KMS-11 (cell line): ENCODE results near the gene IER3.

Experiments
- H2AFZ ChIP-seq: fragments of 200-600 bp; sonication (generic); 2 replicates; pipeline ENCODE4 v1.6.1; 2016; ENCODE audit warnings: antibody characterized with exemption, mixed run types, low read depth
- H3K27ac ChIP-seq: fragments of 200-600 bp; sonication (generic); 2 replicates; pipeline ENCODE4 v1.6.1; 2016; ENCODE audit warnings: mild to moderate bottlenecking, mixed run types
- H3K27me3 ChIP-seq: fragments of 200-600 bp; sonication (generic); 2 replicates; pipeline ENCODE4 v1.6.1; 2017; ENCODE audit warnings: mild to moderate bottlenecking, low read depth, mixed run types, moderate library complexity; ENCODE audit not compliant: insufficient read depth
- H3K36me3 ChIP-seq: fragments of 200-600 bp; sonication (generic); 2 replicates; pipeline ENCODE4 v1.6.1; 2017; ENCODE audit warnings: mild to moderate bottlenecking, mixed run types; ENCODE audit not compliant: insufficient read depth
- H3K4me1 ChIP-seq: fragments of 200-600 bp; sonication (generic); 2 replicates; pipeline ENCODE4 v1.6.1; 2016; ENCODE audit warnings: mild to moderate bottlenecking, low read depth, mixed run types; ENCODE audit not compliant: poor library complexity, severe bottlenecking
- H3K4me2 ChIP-seq: fragments of 200-600 bp; sonication (generic); 2 replicates; pipeline ENCODE4 v1.7.0; 2016; ENCODE audit warnings: mild to moderate bottlenecking, mixed run types
- H3K4me3 ChIP-seq: fragments of 200-600 bp; sonication (generic); IDR thresholded peaks from 2 replicates; pipeline ENCODE4 v1.6.1; 2017; ENCODE audit warnings: low read depth, low read length, mixed read lengths; ENCODE audit not compliant: insufficient read depth
- H3K79me2 ChIP-seq: fragments of 200-600 bp; sonication (generic); 2 replicates; pipeline ENCODE4 v1.6.1; 2016; ENCODE audit warnings: low read depth, mixed run types; ENCODE audit not compliant: insufficient read depth
- H3K9ac ChIP-seq: fragments of 200-600 bp; sonication (generic); 2 replicates; pipeline ENCODE4 v1.6.1; 2016; ENCODE audit warnings: mild to moderate bottlenecking, mixed run types
- H4K20me1 ChIP-seq: fragments of 200-600 bp; sonication (generic); 2 replicates; pipeline ENCODE4 v1.6.1; 2016; ENCODE audit warnings: mild to moderate bottlenecking, mixed run types; ENCODE audit not compliant: insufficient read depth
- TF ChIP-seq, protein P1 (sequence below): fragments of 200-600 bp; sonication (generic); conservative IDR thresholded peaks from 2 replicates; pipeline ENCODE4 v1.6.1; 2017; ENCODE audit warnings: low read depth, mild to moderate bottlenecking, antibody characterized with exemption, low read length, moderate library complexity, mixed read lengths

Gene IER3

DNA sequence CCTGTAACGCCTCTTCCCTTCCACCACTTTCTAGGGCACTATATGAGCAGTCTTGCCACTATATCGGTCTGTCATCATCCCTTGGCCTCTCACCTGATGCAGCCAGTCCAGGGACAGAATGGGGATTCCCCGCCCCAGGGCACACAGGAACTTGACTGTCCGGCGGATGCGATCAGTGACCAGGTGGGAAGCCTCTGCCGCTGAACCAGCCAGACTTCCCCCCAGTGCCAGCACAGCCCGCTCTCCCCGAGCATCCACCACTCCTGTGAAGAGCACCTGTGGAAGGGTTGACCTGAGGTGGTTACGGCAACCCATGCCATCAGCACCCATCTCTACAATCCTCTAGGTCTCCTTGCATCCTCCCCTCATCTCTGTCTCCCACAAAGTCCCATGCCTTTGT lies 41.3 kb downstream of the IER3 start:
- Histone ChIP-seq H3K4me3 (no peak overlapping the region), H3K9ac (no peak overlapping the region), H3K27ac (no peak overlapping the region), H3K4me1 (peaks cover 17% of the 10 kb centered on the region), H3K4me2 (no peak overlapping the region), H2AFZ (no peak overlapping the region), H3K36me3 (no peaks in the 10 kb centered on the region), H3K27me3 (no peaks in the 10 kb centered on the region), H4K20me1 (no peaks in the 10 kb centered on the region), H3K79me2 (no peaks in the 10 kb centered on the region)
- TF ChIP-seq, protein P1, sequence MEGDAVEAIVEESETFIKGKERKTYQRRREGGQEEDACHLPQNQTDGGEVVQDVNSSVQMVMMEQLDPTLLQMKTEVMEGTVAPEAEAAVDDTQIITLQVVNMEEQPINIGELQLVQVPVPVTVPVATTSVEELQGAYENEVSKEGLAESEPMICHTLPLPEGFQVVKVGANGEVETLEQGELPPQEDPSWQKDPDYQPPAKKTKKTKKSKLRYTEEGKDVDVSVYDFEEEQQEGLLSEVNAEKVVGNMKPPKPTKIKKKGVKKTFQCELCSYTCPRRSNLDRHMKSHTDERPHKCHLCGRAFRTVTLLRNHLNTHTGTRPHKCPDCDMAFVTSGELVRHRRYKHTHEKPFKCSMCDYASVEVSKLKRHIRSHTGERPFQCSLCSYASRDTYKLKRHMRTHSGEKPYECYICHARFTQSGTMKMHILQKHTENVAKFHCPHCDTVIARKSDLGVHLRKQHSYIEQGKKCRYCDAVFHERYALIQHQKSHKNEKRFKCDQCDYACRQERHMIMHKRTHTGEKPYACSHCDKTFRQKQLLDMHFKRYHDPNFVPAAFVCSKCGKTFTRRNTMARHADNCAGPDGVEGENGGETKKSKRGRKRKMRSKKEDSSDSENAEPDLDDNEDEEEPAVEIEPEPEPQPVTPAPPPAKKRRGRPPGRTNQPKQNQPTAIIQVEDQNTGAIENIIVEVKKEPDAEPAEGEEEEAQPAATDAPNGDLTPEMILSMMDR = no peak

DNA sequence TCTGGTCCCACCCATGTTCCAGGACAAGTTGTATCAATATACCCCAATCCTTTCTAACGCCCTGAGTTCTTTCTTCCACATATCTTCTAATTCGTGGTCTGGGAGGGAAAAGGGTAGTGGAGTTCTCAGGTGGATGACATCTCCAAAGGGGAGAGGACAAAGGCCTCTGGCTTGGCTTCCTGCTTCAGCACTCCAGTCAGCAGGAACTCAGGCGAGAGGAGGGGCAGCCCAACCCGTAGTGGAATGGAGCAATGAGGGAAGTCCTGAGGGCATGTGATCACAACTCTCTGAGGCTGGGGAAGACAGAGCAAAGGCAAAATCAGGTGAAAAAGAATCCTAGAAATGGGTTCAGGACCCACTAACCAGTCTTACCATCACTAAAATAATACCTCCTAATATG lies 44.0 kb downstream of the IER3 start:
- no peaks in the 10 kb centered on the region for H3K4me1 ChIP-seq
- H3K9ac ChIP-seq = no peak overlapping the region
- no peaks in the 10 kb centered on the region for H3K27me3 ChIP-seq
- H4K20me1 ChIP-seq = no peaks in the 10 kb centered on the region
- H3K4me3 ChIP-seq = no peak overlapping the region
- no peak overlapping the region for H3K4me2 ChIP-seq
- no peaks in the 10 kb centered on the region for H3K79me2 ChIP-seq
- no peak overlapping the region for H2AFZ ChIP-seq
- no peaks in the 10 kb centered on the region for H3K36me3 ChIP-seq
- no peak overlapping the region for H3K27ac ChIP-seq
- TF ChIP-seq, protein P1 = no peak

DNA sequence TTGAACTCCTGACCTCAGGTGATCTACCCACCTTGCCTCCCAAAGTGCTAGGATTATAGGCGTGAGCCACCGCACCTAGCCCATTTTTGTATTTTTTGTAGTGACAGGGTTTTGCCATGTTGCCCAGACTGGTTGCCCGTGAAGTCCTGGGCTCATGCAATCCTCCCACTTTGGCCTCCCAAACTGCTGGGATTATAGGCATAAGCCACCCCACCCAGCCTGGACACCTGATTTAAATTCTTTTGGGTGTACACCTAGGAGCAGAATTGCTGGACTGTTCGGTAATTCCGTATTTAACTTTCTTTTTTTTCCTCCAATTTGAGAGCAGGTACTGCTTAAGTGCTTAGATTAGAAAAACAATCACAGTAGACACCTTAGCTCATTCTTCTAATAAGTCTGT lies 47.9 kb downstream of the IER3 start:
- no peaks in the 10 kb centered on the region for H3K36me3 ChIP-seq

More for the DNA sequence above, 47.9 kb downstream of the IER3 start:
- Histone ChIP-seq H3K9ac (no peak overlapping the region), H3K4me1 (peaks cover 9% of the 10 kb centered on the region), H2AFZ (no peak overlapping the region), H4K20me1 (no peaks in the 10 kb centered on the region), H3K4me3 (no peak overlapping the region), H3K27me3 (no peaks in the 10 kb centered on the region), H3K4me2 (no peak overlapping the region), H3K79me2 (no peaks in the 10 kb centered on the region), H3K27ac (no peak overlapping the region)
- TF ChIP-seq, protein P1 = no peak
